T follicular helper cell (primary cell): Measurements from ENCODE around the gene ADGRA3.
"Not testable (repeated sequence)": the region's sequence is repeated elsewhere in the genome, so short reads cannot be mapped to it uniquely, and the experiment has no call there.

Source experiments
- DNase-seq: peaks from one replicate; pipeline ENCODE4 v3.0.0-alpha.2; 2020; ENCODE audit warnings: low read depth

Gene ADGRA3

DNA sequence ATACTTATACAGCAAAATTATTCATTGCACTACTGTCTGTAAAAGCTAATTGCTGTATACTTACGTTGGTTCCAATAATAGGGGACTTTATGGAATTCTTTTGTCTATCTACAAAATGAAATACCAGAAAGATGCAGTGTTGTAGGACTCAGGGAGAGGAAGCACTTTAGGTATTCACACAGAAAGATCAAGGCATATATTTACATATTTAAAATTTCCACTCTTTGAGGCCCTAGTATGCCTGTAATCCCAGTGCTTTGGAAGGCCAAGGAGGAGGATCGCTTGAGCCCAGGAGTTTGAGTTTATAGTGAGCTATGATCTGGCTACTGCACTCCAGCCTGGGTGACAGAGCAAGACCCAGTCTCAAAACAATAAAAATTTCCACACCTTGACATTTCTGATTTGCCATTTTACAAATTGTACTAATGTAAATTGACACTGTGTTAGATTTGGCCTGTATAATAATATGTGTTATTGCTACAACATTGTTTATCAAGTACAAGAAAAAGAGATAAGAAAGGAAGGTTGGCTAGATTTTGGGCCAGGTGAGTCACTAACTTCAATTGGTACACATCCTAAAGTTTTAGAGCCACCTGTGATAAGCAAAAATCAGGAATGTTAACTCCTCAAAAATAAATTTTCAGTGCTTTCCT lies 35.1 kb downstream of the ADGRA3 start:
- no peak for DNase-seq

DNA sequence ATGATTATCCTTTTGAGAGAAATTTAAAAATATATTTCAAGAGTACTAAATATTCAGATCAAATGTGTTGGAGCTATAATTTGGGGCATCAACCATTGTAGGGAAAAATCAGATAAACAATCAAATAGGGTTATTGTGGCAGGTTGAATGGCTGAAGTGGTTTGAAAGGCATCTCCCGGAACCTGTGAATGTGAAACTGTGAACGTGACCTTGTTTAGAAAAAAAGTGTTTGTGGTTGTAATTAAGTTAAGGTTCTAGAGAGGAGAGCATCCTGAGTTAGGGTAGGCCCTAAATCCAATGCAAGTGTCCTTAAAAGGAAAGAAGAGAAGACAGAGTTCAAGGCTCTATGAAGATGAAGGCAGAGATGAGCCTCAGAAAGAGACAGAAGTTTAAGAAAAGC lies 37.4 kb downstream of the ADGRA3 start:
- no peak for DNase-seq

DNA sequence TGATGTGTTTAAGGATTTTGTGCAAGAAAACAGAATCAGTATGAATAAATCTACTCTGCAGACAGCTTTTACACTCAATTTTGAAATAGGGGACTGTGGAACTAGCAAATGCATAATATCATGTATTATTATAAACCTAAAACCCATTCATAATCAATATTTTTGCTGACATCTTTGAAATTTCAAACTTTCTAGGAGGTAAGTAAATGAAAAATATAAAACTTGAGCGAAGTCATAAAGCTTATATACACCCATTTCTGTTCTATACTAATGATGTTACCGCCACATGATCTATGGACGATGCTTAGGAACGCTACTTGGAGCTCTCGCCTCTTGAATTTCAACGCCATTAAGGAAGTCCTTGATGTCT lies 38.1 kb downstream of the ADGRA3 start:
- no peak for DNase-seq

DNA sequence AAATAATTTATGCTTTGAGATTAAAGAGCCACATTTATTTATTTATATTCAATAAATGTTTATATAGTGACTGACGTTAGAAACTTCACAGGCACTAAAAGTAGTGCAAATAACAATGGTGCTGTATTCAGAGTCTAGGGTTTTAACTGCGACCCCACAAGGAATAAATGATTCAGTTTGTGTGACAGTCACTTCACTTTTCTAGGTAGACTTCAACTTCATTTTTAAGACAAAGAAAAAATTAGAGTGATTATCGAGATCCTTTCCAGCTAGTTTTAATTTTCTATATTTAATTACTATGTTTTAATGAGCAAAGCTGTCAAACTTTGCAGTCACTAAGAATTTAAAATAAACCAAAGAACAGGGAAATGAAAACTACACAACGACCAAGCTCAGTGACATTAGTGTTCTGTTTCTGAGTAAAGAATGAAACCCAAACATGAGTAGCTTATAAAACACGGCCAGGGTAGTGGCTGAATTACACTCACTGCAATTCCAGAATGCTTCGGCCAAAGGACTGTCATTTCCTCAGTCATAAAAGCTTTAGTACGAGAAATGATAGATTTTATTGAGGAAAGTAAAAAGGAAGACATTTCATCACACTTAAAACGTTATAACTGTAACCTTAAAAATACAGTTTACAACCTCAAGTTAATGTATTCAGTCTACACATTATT lies 38.6 kb downstream of the ADGRA3 start:
- DNase-seq = no peak

DNA sequence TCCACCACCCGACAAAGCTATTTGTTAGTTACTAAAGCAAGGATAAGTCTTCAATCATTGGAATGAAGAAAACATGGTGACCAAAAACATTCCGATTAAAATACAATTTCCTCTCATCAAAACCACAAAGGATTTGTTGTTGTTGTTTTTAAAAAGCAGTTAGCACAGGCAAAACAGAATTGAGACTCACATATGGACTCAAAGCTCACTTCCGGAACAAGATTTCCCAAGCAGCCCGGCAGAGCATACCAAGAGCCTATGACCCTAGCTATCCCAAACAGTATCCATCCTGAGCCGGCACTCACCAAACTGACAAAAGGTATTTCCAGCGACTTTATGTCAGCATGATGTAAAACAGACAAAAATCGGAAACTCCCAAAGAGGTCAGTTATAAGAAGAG lies 39.9 kb downstream of the ADGRA3 start:
- no peak for DNase-seq

DNA sequence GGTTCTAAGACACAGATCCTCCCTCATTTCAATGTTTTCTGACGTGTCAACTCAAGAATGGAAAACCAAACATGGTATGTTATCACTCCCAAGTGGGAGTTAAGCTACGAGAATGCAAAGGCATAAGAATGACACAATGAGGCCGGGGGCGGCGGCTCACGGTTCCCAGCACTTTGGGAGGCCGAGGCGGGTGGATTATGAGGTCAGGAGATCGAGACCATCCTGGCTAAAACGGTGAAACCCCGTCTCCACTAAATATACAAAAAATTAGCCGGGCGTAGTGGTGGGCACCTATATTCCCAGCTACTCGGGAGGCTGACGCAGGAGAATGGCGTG lies 40.6 kb downstream of the ADGRA3 start:
- DNase-seq = not testable (repeated sequence)

DNA sequence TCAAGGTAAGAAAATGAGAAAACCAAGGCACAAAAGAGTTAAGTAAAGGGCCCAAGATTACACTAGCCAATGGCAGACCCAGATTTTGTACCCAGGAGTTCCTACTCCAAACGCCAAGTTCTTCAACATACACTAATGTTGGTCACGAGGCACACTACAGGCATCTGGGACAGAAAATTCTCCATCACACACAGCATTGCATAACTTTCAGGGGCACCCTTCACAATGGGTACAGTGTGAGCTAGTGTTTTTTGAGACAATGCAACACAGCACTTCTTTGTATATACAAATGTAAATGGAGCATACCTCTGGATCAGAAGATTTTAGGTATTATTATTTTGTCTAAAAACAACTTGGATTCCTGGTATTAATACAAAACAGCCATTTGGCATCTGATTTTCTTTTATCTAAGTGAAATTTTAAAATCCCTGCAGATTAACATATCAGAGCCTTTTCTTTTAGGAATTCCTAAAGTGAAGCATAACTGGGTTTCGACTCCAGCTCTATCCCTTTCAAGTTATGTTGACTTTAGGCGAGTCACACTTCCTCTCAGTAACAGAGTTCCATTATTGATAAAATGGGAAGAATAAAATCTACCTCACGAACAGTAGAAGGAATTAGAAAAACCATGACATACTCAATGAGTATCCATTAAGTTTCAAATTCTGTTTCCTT lies 41.1 kb downstream of the ADGRA3 start:
- no peak for DNase-seq

DNA sequence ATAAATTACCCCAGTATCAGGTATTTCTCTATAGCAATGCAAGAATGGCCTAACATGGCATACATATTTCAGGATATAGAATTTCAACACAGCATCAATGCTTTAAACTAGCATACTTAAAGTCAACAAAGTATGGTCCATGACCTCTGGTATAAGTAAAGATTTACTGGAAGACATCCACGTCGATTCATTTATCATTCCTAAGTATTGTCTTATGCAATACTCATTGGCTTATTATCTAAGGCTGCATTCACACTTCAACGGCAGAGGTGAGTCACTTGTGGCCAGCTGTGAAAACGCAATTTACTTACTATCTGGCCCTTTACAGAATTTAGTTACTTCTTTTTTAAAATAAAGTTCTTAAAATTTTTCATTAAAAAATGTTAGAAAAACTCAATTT lies 42.6 kb downstream of the ADGRA3 start:
- DNase-seq = no peak

DNA sequence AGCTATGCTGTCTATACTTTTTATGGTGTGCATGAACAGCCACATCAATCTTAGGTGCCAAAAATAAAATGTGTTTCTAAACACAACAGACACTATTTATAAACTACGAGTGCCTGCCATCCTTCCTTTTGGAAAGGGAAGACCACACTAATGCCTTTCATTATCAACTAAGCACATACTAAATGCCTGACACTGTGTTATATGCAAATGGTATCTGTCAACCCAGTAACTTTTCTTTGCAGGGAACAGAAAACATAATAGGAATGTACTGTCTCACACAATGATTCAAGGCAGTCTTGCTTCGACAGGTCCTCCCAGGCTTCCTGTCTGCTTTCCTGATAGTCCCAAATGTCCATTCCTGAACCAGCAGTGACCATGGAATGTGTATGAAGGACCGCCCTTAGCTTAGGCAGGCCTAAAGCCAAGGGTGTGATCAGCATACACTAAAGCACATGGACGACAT lies 43.8 kb downstream of the ADGRA3 start:
- DNase-seq = no peak

DNA sequence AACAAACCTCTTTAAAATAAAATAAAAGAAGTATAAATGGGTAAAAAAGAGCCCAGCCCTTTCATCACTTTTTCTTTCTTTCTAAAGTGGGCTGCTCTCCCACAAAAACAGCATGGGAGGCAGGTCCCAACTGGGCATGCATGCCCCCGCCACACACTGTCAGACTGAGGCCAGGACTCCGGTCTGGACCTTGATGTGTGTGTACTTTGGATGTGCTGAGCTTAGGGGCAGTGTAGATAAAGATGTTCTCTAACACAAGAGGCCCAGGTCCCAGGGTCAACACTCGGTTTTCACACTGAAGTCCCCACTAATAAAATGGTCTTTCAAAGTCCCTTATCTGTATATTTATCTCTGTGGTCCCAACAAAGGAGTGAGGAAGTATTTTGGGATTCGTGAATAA lies 44.4 kb downstream of the ADGRA3 start:
- no peak for DNase-seq

DNA sequence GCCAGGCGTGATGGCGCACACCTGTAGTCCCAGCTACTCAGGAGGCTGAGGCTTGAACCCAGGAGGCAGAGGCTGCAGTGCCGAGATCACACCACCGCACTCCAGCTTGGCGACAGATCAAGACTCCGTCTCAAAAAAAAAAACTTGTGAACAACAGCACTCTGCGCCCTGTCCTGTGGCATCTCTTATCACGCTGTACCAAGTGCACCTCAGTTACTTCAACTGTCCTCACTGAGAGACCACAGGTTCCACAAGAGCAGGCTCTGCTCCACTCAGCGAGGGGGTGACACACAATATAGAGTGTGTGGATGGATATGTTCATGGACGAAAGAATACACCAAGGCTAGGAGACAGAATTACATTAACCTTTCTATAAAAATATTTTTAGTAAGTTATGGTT lies 49.3 kb downstream of the ADGRA3 start:
- no peak for DNase-seq

DNA sequence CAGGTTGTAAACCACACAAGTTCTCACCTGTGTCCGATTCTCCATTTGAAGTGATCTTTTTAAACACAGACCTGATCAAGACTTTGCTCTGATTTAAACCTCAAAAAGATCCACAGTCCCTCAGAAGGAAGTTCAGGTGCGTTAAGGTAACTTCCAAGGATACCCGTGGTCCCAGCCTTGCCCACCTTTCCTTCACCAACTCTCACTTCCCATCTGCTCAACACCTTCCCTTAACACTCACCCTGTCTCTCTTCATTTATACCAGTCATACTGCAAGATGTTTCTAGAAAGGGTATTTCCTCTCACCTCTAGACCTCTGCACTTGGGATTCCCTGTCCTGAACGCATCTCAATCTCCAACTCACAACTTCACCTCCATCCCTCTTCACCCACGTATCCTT lies 49.9 kb downstream of the ADGRA3 start:
- DNase-seq = no peak

DNA sequence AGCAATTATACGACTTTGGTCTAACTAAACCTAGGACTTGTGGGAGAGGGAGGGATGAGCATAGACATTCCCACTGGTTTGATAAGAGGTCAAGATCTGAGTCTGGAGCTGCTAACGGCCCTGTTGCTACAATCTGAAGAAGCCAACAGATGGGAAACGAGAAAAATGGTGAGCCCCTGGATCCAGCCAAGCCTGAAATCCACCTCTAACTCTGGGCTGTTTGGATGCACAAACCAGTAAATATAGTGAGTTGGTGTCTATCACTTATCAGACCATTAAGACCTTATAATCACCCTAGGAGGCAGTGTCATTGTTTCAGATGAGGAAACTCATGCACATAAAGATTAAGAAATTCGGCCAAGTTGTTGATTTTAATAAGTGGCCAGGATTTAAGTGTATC lies 50.5 kb downstream of the ADGRA3 start:
- no peak for DNase-seq

DNA sequence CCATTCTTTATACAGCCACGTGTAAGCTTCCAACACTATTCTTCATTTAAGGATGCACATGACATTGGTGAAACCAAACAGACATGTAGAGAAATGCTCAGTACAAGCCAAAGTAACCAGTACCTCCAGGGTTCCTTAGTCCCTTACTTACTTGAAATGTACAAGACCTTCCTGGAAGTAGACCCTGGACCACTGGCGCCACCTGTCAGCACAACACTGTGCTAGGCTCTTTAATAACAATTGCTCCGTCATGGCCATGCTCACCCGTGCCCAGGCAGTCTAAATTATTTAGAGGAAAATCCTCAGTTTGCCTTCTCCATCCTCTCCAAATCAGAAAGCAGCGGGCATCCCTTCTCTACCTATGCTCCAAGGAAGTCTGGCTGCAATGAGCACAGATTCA lies 52.7 kb downstream of the ADGRA3 start:
- DNase-seq = no peak

DNA sequence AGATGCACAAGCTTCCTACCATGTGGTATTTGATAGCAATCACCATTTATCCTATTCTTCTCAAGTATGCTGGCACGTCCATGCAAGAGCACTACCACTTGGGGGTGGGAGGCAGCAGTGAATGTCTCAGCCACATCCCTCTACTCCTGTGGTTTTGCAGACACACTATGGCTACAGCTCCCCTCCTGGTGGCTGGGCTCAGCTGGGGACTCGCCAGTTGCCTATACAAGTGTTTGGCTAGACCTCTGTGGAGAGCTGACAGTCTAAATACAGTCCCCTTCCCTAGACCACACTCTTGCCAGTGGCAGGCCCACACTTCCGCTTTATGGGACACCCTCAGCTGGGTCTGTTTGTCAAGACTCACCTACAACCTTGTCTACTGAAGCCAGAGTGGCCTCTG lies 53.2 kb downstream of the ADGRA3 start:
- no peak for DNase-seq

DNA sequence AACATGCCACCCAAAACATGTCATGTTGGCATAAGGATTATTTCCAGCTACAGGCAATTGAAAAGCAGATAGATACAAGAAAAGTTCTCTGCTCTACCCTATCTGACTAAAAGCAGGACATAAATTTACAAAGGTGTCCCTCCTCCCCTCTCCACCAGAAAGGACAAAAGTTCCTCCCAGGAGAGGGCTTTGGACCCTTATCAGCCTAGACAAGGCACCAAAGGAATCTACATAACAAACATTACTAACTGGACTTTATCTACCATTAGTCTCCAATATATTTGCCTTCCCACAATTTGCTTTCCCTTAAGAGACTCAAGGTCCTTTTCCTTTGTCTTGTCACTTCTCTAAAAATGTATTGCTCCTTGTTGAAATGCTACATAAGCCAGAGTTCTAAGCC lies 55.6 kb downstream of the ADGRA3 start:
- no peak for DNase-seq

DNA sequence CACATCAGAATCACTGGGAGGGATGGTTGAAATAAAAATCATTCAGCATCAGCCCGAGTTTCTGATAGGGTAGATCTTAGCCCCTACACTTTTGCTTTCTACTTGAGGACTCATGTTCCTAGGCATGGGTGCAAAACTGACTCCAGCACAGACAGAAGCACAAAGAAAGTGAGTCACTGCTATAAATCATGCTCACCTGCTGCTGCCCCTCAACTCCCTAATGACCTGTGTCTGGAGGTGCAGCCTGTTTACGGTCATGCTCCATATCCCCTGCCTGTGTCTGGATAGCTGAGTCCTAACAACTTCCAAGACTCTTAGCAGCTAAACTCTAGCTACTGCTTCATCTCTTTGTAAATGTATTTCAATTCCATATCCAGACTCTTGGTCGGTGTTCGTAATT lies 57.8 kb downstream of the ADGRA3 start:
- no peak for DNase-seq

DNA sequence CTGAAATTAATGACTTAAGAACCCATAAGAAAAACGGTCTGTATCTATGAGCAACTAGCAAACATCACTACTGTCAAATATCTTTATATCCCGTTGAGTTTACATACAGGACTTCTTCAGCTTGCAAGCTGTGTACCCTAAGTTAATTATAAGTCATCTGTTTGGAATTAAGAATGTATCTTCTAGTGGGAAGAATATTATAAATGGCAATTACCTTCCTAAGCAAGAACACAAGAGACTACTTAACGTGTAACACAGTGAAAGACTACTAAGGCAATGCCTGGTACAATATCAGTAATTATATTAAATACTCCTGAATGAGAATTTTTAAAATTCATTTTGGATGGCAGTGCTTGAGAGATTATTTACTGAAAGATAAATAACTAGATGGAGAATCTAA lies 58.5 kb downstream of the ADGRA3 start:
- no peak for DNase-seq

DNA sequence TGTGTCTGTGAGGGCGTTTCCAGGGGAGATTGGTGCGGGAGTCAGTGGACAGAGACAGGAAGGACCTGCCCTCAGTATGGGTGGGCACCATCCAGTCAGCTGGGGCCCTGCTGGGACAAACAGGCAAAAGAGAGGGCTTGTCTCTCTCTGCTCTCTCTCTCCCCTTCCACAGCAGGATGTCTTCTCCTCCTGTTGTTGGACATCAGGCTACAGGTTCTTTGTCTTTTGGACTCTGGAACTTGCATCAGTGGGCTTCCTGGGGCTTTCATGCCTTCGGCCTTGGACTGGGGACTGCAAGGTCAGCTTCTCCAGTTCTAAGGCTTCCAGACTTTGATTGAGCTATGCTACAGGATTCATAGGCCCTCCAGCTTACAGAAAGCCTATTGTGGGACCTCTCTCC lies 59.6 kb downstream of the ADGRA3 start:
- no peak for DNase-seq

DNA sequence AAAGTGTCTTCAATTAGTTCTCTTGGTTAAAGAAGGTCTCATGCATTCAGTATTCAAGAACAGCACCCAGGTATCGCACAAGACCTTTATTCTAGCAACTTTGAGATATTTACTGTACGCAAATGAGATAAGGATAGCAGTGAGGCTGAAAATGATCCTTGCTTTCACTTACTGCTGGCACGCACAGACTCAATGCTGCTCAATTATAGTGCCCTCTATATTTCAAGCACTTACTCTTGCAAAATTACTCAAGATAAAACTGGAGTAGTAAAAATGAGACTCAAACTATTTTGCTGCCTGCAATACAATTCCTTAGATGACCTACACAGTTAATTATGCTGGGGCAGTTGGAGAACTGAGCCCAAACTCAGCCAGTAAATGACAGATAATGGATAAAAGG lies 60.9 kb downstream of the ADGRA3 start:
- DNase-seq = no peak

DNA sequence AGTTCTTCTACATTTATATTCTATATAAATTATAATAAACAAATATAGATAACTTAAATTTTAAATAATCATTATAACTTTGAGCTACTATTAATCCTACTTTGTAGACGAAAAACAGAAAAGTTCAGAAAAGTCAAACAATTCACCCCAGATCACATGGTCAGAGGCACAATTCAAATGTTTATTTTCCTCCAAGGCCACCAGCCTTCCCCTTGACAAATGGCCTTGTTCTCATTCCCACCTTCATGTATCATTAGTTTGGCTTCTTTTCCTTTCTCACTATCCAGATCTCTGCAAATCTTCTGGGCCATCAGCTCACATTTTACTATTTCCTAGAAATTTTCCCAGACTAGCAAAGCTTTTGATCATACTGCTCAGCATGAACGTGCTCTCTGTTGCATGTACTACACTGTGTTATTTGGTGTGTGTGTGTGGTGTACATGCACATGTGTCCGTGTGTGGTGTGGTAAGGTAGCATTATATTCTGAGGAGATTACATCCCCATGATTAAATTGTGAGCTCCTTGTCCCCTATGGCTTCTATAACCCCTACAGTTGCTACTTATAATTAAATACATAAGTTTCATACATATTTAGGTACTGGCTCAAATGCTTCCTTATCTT lies 61.5 kb downstream of the ADGRA3 start:
- DNase-seq = no peak

DNA sequence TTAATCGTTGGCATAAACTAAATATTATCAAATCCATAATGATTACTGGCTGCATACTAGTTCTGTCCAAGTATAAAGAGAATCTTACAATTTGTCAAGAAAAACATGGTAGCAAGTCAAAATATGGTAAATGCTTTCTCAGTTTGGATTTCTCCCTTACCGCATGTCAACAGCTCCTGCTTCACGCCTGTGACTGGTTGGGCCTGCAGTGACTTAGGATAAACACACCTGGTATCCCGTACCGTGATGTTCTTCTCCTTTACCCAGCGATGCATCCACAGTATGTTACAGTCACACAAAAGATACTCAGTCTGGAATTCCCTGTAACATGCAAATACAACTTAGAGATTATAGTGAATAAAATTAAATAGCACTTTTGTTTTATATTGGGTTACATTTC lies 71.1 kb downstream of the ADGRA3 start:
- no peak for DNase-seq

DNA sequence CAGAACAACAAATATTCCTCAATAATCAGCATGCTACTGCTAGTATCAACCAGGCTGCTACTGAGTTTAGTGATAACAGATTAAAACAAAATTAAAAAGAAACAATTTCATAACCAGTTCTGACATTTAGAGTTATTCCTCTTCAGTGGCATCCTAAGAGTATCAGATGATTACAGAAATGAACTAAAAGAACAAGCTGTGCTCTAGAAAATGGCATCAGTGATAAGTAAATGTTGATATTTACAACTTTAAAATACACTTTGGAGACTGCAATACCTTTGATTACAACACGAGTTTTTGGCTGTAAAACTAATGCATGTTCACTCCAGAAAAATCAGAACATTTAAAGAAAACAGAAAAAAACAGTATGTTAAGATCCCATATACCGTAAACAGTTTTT lies 72.9 kb downstream of the ADGRA3 start:
- DNase-seq = no peak
